GM10248 (cell line): ENCODE results near the gene KIF5A.

Experiments
- CTCF ChIA-PET: fragments of 300-600 bp; sonication (Branson Sonifier 250); formaldehyde crosslinking; extraction: SDS; loops from one replicate; lab custom pipeline; 2021; ENCODE audit warnings: antibody characterized with exemption; lab: Yijun Ruan, JAX
- POLR2A ChIA-PET: fragments of 350-650 bp; sonication (Branson Sonifier 250); formaldehyde crosslinking; extraction: SDS; loops from one replicate; lab custom pipeline; 2020; ENCODE audit warnings: antibody characterized with exemption; lab: Yijun Ruan, JAX
- DNase-seq: peaks from one replicate; pipeline ENCODE4 v3.0.0; 2012; ENCODE audit errors: extremely low spot score
- TF ChIP-seq, protein P1 (sequence below): IDR thresholded peaks from 2 replicates; pipeline ENCODE4 v1.5.1; 2012; ENCODE audit warnings: mild to moderate bottlenecking, low read depth; ENCODE audit errors: extremely low read depth, missing control alignments, control extremely low read depth

Gene KIF5A

GRCh38 chr12:57523706-57524614 is 25.9 kb upstream of the KIF5A start:
- ChIA-PET POLR2A (no interaction called here), CTCF (interaction anchor here (0.6 to 3.4 kb wide), 8 partner anchors 9 to 110 kb away, joined by 3 to 13 read pairs (median 4); partner anchors contain the start of gene DCTN2)
- TF ChIP-seq, protein P1, sequence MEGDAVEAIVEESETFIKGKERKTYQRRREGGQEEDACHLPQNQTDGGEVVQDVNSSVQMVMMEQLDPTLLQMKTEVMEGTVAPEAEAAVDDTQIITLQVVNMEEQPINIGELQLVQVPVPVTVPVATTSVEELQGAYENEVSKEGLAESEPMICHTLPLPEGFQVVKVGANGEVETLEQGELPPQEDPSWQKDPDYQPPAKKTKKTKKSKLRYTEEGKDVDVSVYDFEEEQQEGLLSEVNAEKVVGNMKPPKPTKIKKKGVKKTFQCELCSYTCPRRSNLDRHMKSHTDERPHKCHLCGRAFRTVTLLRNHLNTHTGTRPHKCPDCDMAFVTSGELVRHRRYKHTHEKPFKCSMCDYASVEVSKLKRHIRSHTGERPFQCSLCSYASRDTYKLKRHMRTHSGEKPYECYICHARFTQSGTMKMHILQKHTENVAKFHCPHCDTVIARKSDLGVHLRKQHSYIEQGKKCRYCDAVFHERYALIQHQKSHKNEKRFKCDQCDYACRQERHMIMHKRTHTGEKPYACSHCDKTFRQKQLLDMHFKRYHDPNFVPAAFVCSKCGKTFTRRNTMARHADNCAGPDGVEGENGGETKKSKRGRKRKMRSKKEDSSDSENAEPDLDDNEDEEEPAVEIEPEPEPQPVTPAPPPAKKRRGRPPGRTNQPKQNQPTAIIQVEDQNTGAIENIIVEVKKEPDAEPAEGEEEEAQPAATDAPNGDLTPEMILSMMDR = no peak
- DNase-seq = no peak

- CTCF ChIA-PET = interaction anchor here (0.6 to 3.4 kb wide), 5 partner anchors 8 to 66 kb away, joined by 3 to 13 read pairs (median 3); partner anchors contain the start of gene DCTN2
- POLR2A ChIA-PET = interaction anchor here (0.6 kb wide), 1 partner anchor 95 kb away, joined by 3 read pairs; no protein-coding TSS in a partner anchor
- no peak for DNase-seq
- TF ChIP-seq, protein P1 = no peak
Measured at GRCh38 chr12:57524814-57525614, 24.8 kb upstream of the KIF5A start.

DNA sequence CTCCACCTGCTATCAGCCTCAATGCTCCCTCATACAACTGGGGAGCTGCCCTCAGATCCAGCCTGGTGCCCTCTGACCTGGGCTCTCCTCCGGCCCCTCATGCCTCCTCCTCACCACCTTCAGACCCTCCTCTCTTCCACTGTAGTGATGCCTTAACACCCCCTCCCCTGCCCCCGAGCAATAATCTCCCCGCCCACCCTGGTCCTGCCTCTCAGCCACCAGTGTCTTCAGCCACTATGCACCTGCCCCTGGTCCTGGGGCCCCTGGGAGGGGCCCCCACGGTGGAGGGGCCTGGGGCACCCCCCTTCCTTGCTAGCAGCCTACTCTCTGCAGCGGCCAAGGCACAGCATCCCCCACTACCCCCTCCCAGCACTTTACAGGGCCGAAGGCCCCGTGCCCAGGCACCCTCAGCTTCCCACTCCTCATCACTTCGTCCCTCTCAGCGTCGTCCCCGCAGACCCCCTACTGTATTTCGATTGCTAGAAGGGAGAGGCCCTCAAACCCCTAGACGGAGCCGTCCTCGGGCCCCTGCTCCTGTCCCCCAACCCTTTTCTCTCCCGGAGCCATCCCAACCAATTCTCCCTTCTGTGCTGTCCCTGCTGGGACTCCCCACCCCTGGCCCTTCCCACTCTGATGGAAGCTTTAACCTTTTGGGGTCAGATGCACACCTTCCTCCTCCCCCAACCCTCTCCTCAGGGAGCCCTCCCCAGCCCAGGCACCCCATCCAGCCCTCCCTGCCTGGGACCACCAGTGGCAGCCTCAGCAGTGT is 24.0 kb upstream of the KIF5A start:
- no peak for DNase-seq
- TF ChIP-seq, protein P1 = no peak
- POLR2A ChIA-PET = no interaction called here
- CTCF ChIA-PET = interaction anchor here (1.1 to 3.4 kb wide), 3 partner anchors 9 to 67 kb away, joined by 3 to 13 read pairs (median 3); no protein-coding TSS in a partner anchor

- POLR2A ChIA-PET = interaction anchor here (0.6 kb wide), 1 partner anchor 10 kb away, joined by 3 read pairs; no protein-coding TSS in a partner anchor
- TF ChIP-seq, protein P1 = no peak
- CTCF ChIA-PET = interaction anchor here (1.2 to 3.4 kb wide), 3 partner anchors 9 to 17 kb away, joined by 3 to 13 read pairs (median 5); no protein-coding TSS in a partner anchor
Measured at GRCh38 chr12:57526477-57527126, 23.2 kb upstream of the KIF5A start.

GRCh38 chr12:57527184-57527583 is 22.7 kb upstream of the KIF5A start:
- POLR2A ChIA-PET = interaction anchor here (0.6 kb wide), 1 partner anchor 11 kb away, joined by 3 read pairs; no protein-coding TSS in a partner anchor
- TF ChIP-seq, protein P1 = no peak
- no peak for DNase-seq
- CTCF ChIA-PET = interaction anchor here (1.8 to 2.9 kb wide), 2 partner anchors 11 to 13 kb away, joined by 5 to 8 read pairs; no protein-coding TSS in a partner anchor

More at GRCh38 chr12:57526477-57527126, 23.2 kb upstream of the KIF5A start:
- DNase-seq = no peak
